ENCODE measurements around the gene HAUS1.

- TF ChIP-seq CTCF (IDR thresholded peaks at IDR 0.05) = no peak
- TF ChIP-seq POLR2A (IDR thresholded peaks at IDR 0.05) = no peak
Observed at GRCh38 chr18:46055838-46056230, 48.4 kb upstream of the HAUS1 start.

Measured in vagina (tissue), 2 donors.